ENCODE results near the gene C12orf43. TPM values are rescaled to one million over a fixed set of nuclear protein-coding genes. Genes with fewer than 3 reads are reported as not detected.

C12orf43 gene
- total RNA-seq, 1 experiment from 2014 or later: 35.4 TPM

- no peaks in the 10 kb centered on the region for H3K9me2 ChIP-seq (replicated peaks; ENCODE audit: low read length)
- H3K36me3 ChIP-seq (ENCODE audit: low read depth, low read length): peaks cover 45% of the 10 kb centered on the region
- H3F3A ChIP-seq (ENCODE audit: low read length, unreplicated experiment): no peaks in the 10 kb centered on the region
- TF ChIP-seq EZH2phosphoT487 (IDR thresholded peaks at IDR 0.05; ENCODE audit: borderline replicate concordance, low read length): no peak
- TF ChIP-seq EZH2 (IDR thresholded peaks at IDR 0.05; ENCODE audit: low read length, unreplicated experiment): no peak
- TF ChIP-seq, protein P1, sequence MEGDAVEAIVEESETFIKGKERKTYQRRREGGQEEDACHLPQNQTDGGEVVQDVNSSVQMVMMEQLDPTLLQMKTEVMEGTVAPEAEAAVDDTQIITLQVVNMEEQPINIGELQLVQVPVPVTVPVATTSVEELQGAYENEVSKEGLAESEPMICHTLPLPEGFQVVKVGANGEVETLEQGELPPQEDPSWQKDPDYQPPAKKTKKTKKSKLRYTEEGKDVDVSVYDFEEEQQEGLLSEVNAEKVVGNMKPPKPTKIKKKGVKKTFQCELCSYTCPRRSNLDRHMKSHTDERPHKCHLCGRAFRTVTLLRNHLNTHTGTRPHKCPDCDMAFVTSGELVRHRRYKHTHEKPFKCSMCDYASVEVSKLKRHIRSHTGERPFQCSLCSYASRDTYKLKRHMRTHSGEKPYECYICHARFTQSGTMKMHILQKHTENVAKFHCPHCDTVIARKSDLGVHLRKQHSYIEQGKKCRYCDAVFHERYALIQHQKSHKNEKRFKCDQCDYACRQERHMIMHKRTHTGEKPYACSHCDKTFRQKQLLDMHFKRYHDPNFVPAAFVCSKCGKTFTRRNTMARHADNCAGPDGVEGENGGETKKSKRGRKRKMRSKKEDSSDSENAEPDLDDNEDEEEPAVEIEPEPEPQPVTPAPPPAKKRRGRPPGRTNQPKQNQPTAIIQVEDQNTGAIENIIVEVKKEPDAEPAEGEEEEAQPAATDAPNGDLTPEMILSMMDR (conservative IDR thresholded peaks at IDR 0.05; ENCODE audit: low read depth, low read length): no peak
- ATAC-seq: no peak
- no peak overlapping the region for H3K4me2 ChIP-seq (ENCODE audit: low read length)
- H4K20me1 ChIP-seq (ENCODE audit: low read length): no peaks in the 10 kb centered on the region
- H3K27me3 ChIP-seq (ENCODE audit: low read length): no peaks in the 10 kb centered on the region
- no peak overlapping the region for H3K27ac ChIP-seq (ENCODE audit: low read length)
- peak; percentile 19 for DNase-seq
- no peaks in the 10 kb centered on the region for H3K9me3 ChIP-seq (ENCODE audit: low read length)
- no peak overlapping the region for H3K4me3 ChIP-seq (ENCODE audit: low read length)
- CTCF ChIA-PET: no interaction called here
- H3K79me2 ChIP-seq (ENCODE audit: low read length): peaks cover 2% of the 10 kb centered on the region; the same call in 1 of the 2 replicates
- intact Hi-C loops (cut with micrococcal nuclease): no loop called here
- BruUV-seq (replicated peaks): no TSS peak
- H2AFZ ChIP-seq (ENCODE audit: low read length): no peak overlapping the region
- H3K4me1 ChIP-seq (ENCODE audit: insufficient read depth, low read length): no peaks in the 10 kb centered on the region
- POLR2A ChIA-PET (ENCODE audit: unreplicated experiment): no interaction called here
- H3K9ac ChIP-seq (ENCODE audit: low read length): no peak overlapping the region
Measured at GRCh38 chr12:121008347-121009098, 7.8 kb downstream of the C12orf43 start.

GRCh38 chr12:121005346-121005815 lies 10.9 kb downstream of the C12orf43 start:
- DNase-seq (peak; percentile 72), ATAC-seq (peak; percentile 66)
- H3K79me2 ChIP-seq (ENCODE audit: low read length): no peaks in the 10 kb centered on the region
- ChIA-PET POLR2A (ENCODE audit: unreplicated experiment) (no interaction called here), CTCF (interaction anchor here (0.5 to 1.1 kb wide), 9 partner anchors 9 to 158 kb away, joined by 3 to 12 read pairs (median 3); no protein-coding TSS in a partner anchor)
- no peaks in the 10 kb centered on the region for H3K9me2 ChIP-seq (replicated peaks; ENCODE audit: low read length)
- H2AFZ ChIP-seq (ENCODE audit: low read length): no peak overlapping the region
- no peaks in the 10 kb centered on the region for H3K9me3 ChIP-seq (ENCODE audit: low read length)
- H3K36me3 ChIP-seq (ENCODE audit: low read depth, low read length): peaks cover 38% of the 10 kb centered on the region
- H3K4me3 ChIP-seq (ENCODE audit: low read length): no peak overlapping the region
- no peaks in the 10 kb centered on the region for H4K20me1 ChIP-seq (ENCODE audit: low read length)
- BruUV-seq (replicated peaks): no TSS peak
- H3K9ac ChIP-seq (ENCODE audit: low read length): no peak overlapping the region
- no peak overlapping the region for H3K4me2 ChIP-seq (ENCODE audit: low read length)
- H3K27ac ChIP-seq (ENCODE audit: low read length): no peak overlapping the region
- H3F3A ChIP-seq (ENCODE audit: low read length, unreplicated experiment): no peaks in the 10 kb centered on the region
- TF ChIP-seq EZH2phosphoT487 (IDR thresholded peaks at IDR 0.05; ENCODE audit: borderline replicate concordance, low read length) (no peak), EZH2 (IDR thresholded peaks at IDR 0.05; ENCODE audit: low read length, unreplicated experiment) (no peak)
- TF ChIP-seq, protein P1 (conservative IDR thresholded peaks at IDR 0.05; ENCODE audit: low read depth, low read length): peak; percentile 84
- intact Hi-C loops (cut with micrococcal nuclease): loop anchor here (1.0 kb wide), 2 partner anchors 91 to 105 kb away; no protein-coding TSS in a partner anchor
- H3K4me1 ChIP-seq (ENCODE audit: insufficient read depth, low read length): no peaks in the 10 kb centered on the region
- H3K27me3 ChIP-seq (ENCODE audit: low read length): no peaks in the 10 kb centered on the region
